ENCODE data around the gene TCF4. TPM values are rescaled to one million over a fixed set of nuclear protein-coding genes. Genes with fewer than 3 reads are reported as not detected.

TCF4 gene
- total RNA-seq, 1 experiment from 2014 or later = 0.42 TPM

DNA sequence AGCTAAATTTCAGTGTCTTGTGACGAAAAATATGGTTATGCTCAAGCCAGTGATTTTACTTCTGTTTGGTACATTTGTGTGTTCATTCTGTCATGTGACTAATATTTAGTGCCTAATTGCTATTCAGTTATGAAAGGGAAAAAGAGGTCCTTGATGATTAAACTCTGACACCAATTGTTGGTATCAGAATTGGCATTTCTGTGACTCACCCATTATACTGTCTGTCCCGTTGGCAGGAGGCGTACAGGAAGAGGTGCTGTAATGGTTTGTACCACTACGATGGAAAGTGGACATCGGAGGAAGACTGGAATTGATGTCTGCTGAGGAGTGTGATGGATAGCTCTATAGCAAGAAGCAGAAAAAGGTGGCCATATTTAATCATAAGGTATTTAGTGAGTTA lies 318.4 kb downstream of the TCF4 start:
- Histone ChIP-seq H3K27me3 (ENCODE audit: insufficient read depth, low read length) (no peaks in the 10 kb centered on the region), H3K27ac (ENCODE audit: low read depth, low read length) (no peak overlapping the region), H4K20me1 (ENCODE audit: insufficient read depth) (no peaks in the 10 kb centered on the region), H3K9ac (ENCODE audit: low read length) (no peak overlapping the region), H3K9me3 (ENCODE audit: control insufficient read depth in 1 of 2, insufficient read depth in 1 of 2, low read depth in 1 of 2, low read length in 2 of 2) (no peaks in the 10 kb centered on the region), H3K79me2 (ENCODE audit: insufficient read depth, low read length) (no peaks in the 10 kb centered on the region), H3K4me2 (ENCODE audit: low read length) (no peak overlapping the region), H3K4me1 (ENCODE audit: control insufficient read depth in 1 of 2, insufficient read depth in 2 of 2, low read length in 2 of 2) (no peaks in the 10 kb centered on the region), H3K4me3 (replicated peaks in 1 of 2; ENCODE audit: low read depth in 1 of 2, low read length in 2 of 2) (no peak overlapping the region), H3K36me3 (ENCODE audit: control insufficient read depth in 1 of 2, insufficient read depth in 2 of 2, low read length in 2 of 2) (no peaks in the 10 kb centered on the region), H3K9me2 (ENCODE audit: insufficient read depth) (no peaks in the 10 kb centered on the region), H2AFZ (ENCODE audit: low read depth, low read length, poor library complexity, severe bottlenecking) (no peak overlapping the region)
- no TSS peak for BruUV-seq (replicated peaks)
- POLR2A ChIA-PET = no interaction called here
- CTCF ChIA-PET = no interaction called here
- no peak for TF ChIP-seq YY1 (IDR thresholded peaks at IDR 0.05; ENCODE audit: extremely low read depth, insufficient replicate concordance, low read depth, low read length)
- TF ChIP-seq, protein P1, sequence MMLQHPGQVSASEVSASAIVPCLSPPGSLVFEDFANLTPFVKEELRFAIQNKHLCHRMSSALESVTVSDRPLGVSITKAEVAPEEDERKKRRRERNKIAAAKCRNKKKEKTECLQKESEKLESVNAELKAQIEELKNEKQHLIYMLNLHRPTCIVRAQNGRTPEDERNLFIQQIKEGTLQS (IDR thresholded peaks at IDR 0.05) = no peak
- TF ChIP-seq RAD21 (IDR thresholded peaks at IDR 0.05; ENCODE audit: low read depth) = no peak
- no peak for TF ChIP-seq JUND (IDR thresholded peaks at IDR 0.05)
- no peak for TF ChIP-seq ELF1 (IDR thresholded peaks at IDR 0.05; ENCODE audit: borderline replicate concordance, low read depth)
- TF ChIP-seq ZNF274 (IDR thresholded peaks at IDR 0.05; ENCODE audit: low read depth, low read length) = no peak
- TF ChIP-seq, protein P2, sequence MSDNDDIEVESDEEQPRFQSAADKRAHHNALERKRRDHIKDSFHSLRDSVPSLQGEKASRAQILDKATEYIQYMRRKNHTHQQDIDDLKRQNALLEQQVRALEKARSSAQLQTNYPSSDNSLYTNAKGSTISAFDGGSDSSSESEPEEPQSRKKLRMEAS (IDR thresholded peaks at IDR 0.05) = no peak
- TF ChIP-seq, protein P3, sequence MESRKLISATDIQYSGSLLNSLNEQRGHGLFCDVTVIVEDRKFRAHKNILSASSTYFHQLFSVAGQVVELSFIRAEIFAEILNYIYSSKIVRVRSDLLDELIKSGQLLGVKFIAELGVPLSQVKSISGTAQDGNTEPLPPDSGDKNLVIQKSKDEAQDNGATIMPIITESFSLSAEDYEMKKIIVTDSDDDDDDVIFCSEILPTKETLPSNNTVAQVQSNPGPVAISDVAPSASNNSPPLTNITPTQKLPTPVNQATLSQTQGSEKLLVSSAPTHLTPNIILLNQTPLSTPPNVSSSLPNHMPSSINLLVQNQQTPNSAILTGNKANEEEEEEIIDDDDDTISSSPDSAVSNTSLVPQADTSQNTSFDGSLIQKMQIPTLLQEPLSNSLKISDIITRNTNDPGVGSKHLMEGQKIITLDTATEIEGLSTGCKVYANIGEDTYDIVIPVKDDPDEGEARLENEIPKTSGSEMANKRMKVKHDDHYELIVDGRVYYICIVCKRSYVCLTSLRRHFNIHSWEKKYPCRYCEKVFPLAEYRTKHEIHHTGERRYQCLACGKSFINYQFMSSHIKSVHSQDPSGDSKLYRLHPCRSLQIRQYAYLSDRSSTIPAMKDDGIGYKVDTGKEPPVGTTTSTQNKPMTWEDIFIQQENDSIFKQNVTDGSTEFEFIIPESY (IDR thresholded peaks at IDR 0.05; ENCODE audit: extremely low read depth, insufficient replicate concordance, low read length) = no peak
- no peak for TF ChIP-seq EGR1 (IDR thresholded peaks at IDR 0.05; ENCODE audit: low read depth)
- TF ChIP-seq CBX3 (IDR thresholded peaks at IDR 0.05; ENCODE audit: low read depth) = no peak
- TF ChIP-seq SIN3A (IDR thresholded peaks at IDR 0.05; ENCODE audit: low read depth) = no peak
- no peak for TF ChIP-seq SRF (IDR thresholded peaks at IDR 0.05; ENCODE audit: low read depth)
- no peak for TF ChIP-seq SP1 (IDR thresholded peaks at IDR 0.05; ENCODE audit: low read depth)
- no peak for TF ChIP-seq ZFX (IDR thresholded peaks at IDR 0.05)
- TF ChIP-seq POLR2A (IDR thresholded peaks at IDR 0.05; ENCODE audit: borderline replicate concordance, extremely low read depth, insufficient read depth, insufficient read length) = no peak
- intact Hi-C loops (cut with micrococcal nuclease) = no loop called here
- DNase-seq (ENCODE audit: low read depth, low spot score) = no peak
- no peak for ATAC-seq
- RAD21 ChIA-PET (ENCODE audit: low non-redundant PET in 1 of 2, low total read pairs in 2 of 2, uncharacterized antibody in 2 of 2, unreplicated experiment in 2 of 2) = no interaction called here
